ENCODE results near the gene LRRTM4. TPM values are rescaled to one million over a fixed set of nuclear protein-coding genes. Genes with fewer than 3 reads are reported as not detected.

The LRRTM4 gene
- total RNA-seq, 3 donors from 2014 or later (not counting 1 experiment from before 2014, with no cell fraction given), result not detected

- WGBS (ENCODE audit: insufficient coverage), result no CpG with 5 or more reads among the region's 1 CpG
- Histone ChIP-seq H3K36me3 (ENCODE audit: control insufficient read depth, insufficient read depth, low read length) (no peaks in the 10 kb centered on the region), H3K27ac (ENCODE audit: low read length) (no peak overlapping the region), H3K4me3 (ENCODE audit: low read length) (no peak overlapping the region), H3K4me1 (ENCODE audit: control insufficient read depth, insufficient read depth, low read length) (no peaks in the 10 kb centered on the region), H3K9me3 (ENCODE audit: control insufficient read depth, insufficient read depth, low read length) (peaks cover 2% of the 10 kb centered on the region), H3K27me3 (ENCODE audit: control insufficient read depth, insufficient read depth, low read length) (no peaks in the 10 kb centered on the region)
- TF ChIP-seq CTCF (IDR thresholded peaks at IDR 0.05), result no peak
- no peak overlapping the region for H3K4me3 Mint-ChIP-seq
- H3K27ac Mint-ChIP-seq, result no peak overlapping the region
- no peaks in the 10 kb centered on the region for H3K4me1 Mint-ChIP-seq
- peaks cover 7 to 16% of the 10 kb centered on the region in 2 donors for H3K9me3 Mint-ChIP-seq
- DNase-seq (no peak), ATAC-seq (no peak)
- H3K36me3 Mint-ChIP-seq, result no peaks in the 10 kb centered on the region
- intact Hi-C loops (cut with micrococcal nuclease), result no loop called here
- no peaks in the 10 kb centered on the region for H3K27me3 Mint-ChIP-seq (ENCODE audit: low read depth in 2 of 2)
Observed at GRCh38 chr2:76839826-76840225, 682.4 kb downstream of the LRRTM4 start.

GRCh38 chr2:76829374-76830234, 692.6 kb downstream of the LRRTM4 start:
- H3K36me3 ChIP-seq (ENCODE audit: control insufficient read depth, insufficient read depth, low read length), result no peaks in the 10 kb centered on the region
- WGBS (ENCODE audit: insufficient coverage), result no CpG with 5 or more reads among the region's 3 CpGs
- H3K36me3 Mint-ChIP-seq, result no peaks in the 10 kb centered on the region
- H3K27ac Mint-ChIP-seq, result no peak overlapping the region
- no peaks in the 10 kb centered on the region for H3K27me3 Mint-ChIP-seq (ENCODE audit: low read depth in 2 of 2)
- H3K4me1 Mint-ChIP-seq, result no peaks in the 10 kb centered on the region
- no peak overlapping the region for H3K27ac ChIP-seq (ENCODE audit: low read length)
- DNase-seq (no peak), ATAC-seq (no peak)
- no peaks in the 10 kb centered on the region for H3K27me3 ChIP-seq (ENCODE audit: control insufficient read depth, insufficient read depth, low read length)
- H3K9me3 Mint-ChIP-seq, result peaks cover 14 to 18% of the 10 kb centered on the region in 2 donors
- no peaks in the 10 kb centered on the region for H3K4me1 ChIP-seq (ENCODE audit: control insufficient read depth, insufficient read depth, low read length)
- H3K4me3 ChIP-seq (ENCODE audit: low read length), result no peak overlapping the region
- H3K4me3 Mint-ChIP-seq, result no peak overlapping the region
- no peaks in the 10 kb centered on the region for H3K9me3 ChIP-seq (ENCODE audit: control insufficient read depth, insufficient read depth, low read length)
- intact Hi-C loops (cut with micrococcal nuclease), result no loop called here
- TF ChIP-seq CTCF (IDR thresholded peaks at IDR 0.05), result no peak

DNA sequence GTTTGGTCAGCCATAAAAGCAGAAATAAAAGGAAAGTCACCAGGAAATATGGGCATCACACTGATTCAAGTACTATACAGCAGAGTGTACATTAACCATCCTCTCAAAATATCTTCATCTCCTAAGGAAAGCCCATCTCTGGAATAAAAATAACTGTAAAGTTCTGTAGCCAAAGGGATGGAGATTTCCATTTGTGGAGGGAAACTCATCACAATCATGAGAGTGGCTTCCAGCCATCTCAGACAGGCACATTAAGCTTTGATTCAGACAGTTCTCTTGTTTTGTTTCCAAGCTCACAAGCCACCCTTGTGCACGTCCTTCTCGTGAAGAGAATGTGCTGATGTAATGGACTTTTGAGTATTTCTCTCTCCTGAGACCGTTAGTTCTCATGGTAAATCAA, 695.5 kb downstream of the LRRTM4 start:
- ATAC-seq (no peak), DNase-seq (no peak)
- WGBS (ENCODE audit: insufficient coverage), result 38% methylated on average over 3 of the region's 3 CpGs
- Histone ChIP-seq H3K27me3 (ENCODE audit: control insufficient read depth, insufficient read depth, low read length) (no peaks in the 10 kb centered on the region), H3K9me3 (ENCODE audit: control insufficient read depth, insufficient read depth, low read length) (no peaks in the 10 kb centered on the region), H3K27ac (ENCODE audit: low read length) (no peak overlapping the region), H3K4me1 (ENCODE audit: control insufficient read depth, insufficient read depth, low read length) (no peaks in the 10 kb centered on the region), H3K4me3 (ENCODE audit: low read length) (no peak overlapping the region), H3K36me3 (ENCODE audit: control insufficient read depth, insufficient read depth, low read length) (no peaks in the 10 kb centered on the region)
- no peak overlapping the region for H3K27ac Mint-ChIP-seq
- no peaks in the 10 kb centered on the region for H3K27me3 Mint-ChIP-seq (ENCODE audit: low read depth in 2 of 2)
- no peaks in the 10 kb centered on the region for H3K4me1 Mint-ChIP-seq
- no peak overlapping the region for H3K4me3 Mint-ChIP-seq
- intact Hi-C loops (cut with micrococcal nuclease), result no loop called here
- no peak for TF ChIP-seq CTCF (IDR thresholded peaks at IDR 0.05)
- H3K36me3 Mint-ChIP-seq, result no peaks in the 10 kb centered on the region
- H3K9me3 Mint-ChIP-seq, result peaks cover 16 to 17% of the 10 kb centered on the region in 2 donors

All from natural killer cell (primary cell).